HG02970 (cell line): ENCODE data around the gene BMP7.
"Not testable (repeated sequence)": the region's sequence is repeated elsewhere in the genome, so short reads cannot be mapped to it uniquely, and the experiment has no call there.

Experiments
- ATAC-seq: cut with Tn5 transposase; IDR thresholded peaks from one replicate; pipeline ENCODE4 v1.9.1; 2021; ENCODE audit warnings: mild to moderate bottlenecking, moderate library complexity, moderate number of reproducible peaks; ENCODE audit not compliant: unreplicated experiment, low FRiP score

The BMP7 gene

DNA sequence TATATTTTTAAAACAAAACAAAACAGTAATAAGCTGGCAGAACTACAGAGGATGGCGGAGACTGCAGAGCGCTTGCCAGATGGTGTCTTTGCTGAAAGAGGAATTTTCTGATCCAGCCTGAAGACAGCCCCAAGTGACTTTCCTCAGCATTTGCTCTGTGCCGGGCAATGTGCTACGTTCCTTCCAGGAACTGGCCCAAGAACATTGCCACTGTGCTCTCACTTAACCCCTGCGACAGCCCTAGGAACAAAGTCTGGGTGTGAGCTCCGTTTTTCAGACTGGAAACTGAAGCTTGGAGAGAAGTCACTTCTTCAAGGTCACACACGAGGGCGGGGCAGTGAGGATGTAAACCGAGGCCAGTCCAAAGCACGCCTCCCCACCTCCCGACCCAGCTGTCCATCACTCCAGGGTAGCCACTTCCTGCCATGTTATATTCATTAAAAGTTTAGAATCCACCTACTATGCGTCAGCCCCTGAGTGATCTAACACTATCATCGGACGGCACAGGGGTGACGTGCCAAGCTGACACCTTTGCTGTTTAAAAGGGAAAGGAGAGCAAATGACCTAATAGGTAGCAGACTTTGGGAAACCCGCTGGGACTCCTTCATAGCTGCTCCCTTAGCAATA is 22.3 kb upstream of the BMP7 start:
- no peak for ATAC-seq

DNA sequence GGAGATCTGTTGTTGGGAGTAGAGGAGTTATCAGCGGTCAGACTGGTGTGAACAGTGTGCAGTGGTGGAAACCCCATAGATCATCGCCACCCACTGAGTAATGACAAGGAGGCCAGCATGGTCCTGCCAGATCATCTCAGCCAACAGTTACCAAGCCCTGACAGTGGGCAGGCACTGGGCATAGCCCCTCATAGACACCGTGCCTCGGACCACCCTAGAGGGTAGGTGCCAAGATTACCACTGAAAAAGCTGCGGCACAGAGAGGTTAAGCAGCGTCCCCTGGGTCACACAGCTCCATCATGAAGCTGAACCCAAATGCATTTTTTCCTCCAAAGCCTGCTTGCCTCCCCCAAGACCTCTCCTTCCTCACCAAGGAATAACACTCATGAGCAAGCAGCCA is 21.5 kb upstream of the BMP7 start:
- no peak for ATAC-seq

DNA sequence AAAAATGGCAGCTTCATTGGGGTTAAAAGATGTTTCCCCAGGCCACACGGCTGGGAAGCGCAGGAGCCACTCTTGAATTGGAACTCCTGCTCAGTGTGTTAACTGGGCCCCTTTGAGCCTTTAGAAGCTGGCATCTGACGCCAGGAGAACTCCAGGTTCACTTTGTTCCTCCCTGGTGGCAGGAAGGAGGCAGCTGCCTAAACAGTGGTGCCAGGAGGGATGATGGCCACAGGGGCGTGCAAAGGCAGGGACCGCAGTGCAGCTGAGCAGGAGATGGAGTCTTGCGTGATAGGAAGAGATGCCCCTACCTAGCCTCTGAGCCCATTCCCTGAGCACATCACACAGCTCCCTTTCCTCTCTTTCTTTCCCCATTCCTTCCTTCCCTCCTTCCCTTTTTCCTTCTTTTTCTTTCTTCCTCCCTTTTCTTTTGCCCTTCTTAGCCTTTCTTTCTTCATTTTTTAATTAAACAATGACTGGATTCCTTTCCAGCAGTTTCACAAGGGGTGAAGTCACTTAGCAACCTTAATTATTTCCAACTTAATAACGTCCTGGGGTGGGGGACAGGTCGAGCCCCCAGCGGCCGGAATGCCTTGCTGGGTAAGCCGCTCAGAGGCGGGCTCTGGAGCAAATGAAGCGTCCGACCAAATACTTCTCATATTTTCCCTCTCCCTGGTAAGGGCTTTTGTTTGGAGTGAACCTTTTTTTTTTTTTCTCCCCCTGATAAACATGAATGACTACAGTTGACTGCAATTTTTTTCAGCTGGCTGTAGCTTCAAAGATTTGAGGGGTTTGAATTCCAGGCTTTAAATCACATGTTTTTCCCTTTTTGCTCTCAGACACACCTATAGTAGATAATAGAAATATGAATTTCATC is 20.8 kb upstream of the BMP7 start:
- no peak for ATAC-seq

DNA sequence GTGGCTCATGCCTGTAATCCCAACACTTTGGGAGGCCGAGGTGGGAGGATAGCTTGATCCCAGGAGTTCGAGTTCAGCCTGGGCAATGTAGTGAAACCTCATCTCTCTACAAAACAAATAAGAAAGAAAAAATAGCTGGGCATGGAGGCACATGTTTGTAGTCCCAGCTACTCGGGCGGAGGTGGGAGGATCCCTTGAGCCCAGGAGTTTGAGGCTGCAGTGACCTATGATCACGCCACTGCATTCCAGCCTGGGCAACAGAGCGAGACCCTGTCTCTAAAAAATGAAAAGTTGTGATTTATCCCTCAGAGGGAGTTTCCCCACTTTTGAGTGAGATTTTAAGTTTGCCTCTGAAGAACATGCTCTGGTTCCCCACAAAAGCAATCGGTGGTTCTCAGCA is 17.4 kb upstream of the BMP7 start:
- no peak for ATAC-seq

DNA sequence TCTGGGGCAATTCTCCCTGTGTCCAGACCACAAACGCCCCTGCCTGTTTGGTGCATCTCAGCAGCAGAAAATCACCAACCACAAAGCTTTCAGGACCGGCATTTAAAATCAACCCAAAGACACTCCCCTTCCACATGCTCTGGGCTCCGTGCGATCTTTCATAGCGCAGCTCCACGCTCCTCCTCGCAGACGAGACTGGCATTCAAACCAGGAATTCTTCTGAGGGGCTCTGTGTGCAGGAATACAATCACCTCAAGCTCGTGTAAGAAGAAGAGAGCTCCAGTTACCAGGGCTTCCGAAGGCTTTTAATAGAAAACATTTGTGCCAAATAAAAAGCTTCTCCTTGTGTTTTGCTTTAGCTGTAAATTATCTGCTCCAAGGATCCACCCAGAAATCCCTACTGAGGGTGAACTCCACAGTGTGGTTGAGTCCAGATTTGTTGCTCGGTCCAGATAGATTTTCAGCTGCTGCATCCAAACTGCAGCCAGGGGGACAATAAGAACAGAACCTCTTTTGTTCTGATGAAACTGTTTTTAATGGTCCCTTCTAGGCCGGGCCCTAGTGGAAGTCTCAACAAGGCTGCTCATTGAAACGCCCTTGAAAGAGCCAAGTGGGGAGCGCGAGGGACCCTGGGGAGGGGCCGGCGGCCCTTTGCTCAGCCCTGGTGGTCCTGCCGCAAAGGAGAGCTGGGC is 16.4 kb upstream of the BMP7 start:
- no peak for ATAC-seq

DNA sequence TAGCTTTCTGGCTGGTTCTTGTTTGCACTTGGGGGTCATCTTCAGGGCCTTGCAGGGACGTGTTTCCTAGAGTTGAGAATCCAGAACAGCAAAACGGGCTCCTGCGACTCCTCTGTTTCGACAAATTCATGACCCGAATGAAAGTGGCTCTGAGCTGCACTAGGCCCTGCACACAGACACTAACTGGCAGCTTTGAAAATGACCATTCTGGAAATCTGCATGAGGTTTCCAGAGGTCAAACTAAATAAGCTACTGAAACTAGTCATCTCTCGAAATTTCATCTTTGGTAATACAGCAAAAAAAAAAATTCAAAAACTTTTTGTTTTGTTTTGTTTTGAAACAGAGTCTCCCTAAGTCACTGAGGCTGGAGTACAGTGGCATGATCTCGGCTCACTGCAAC is 15.5 kb upstream of the BMP7 start:
- no peak for ATAC-seq

DNA sequence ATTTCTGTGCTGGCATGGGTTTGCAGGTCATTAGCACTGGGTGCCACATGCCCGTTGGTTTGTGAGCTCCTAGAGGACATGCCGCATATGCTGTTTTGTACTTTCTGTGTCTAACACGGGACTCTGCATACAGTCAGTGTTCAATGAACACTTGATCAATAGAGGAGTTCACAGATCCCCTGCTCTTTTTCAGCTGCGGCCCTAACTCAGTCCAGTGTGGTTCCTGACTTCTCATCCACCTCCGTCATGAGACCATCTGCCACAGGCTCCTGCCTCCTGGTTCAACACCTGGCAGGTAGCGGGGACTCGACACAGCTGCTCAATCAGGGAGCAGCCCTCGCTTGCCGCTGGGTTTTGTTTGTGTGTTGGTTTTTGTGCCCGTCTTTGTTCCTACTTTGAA is 13.8 kb upstream of the BMP7 start:
- ATAC-seq, result no peak

DNA sequence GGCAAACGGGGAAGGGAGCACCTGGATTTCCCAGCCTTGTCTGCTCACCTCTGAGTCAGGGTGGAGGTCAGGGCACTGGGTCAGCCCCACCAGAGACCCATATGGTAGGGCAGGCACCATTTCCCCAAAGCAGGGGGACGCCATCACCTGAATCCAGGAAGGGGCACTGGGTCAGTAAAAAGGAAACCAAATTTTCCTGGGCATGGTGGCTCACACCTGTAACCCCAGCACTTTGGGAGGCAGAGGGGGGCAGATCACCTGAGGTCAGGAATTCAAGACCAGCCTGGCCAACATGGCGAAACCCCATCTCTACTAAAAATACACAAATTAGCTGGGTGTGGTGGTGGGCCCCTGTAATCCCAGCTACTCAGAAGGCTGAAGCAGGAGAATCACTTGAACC is 13.1 kb upstream of the BMP7 start:
- not testable (repeated sequence) for ATAC-seq

DNA sequence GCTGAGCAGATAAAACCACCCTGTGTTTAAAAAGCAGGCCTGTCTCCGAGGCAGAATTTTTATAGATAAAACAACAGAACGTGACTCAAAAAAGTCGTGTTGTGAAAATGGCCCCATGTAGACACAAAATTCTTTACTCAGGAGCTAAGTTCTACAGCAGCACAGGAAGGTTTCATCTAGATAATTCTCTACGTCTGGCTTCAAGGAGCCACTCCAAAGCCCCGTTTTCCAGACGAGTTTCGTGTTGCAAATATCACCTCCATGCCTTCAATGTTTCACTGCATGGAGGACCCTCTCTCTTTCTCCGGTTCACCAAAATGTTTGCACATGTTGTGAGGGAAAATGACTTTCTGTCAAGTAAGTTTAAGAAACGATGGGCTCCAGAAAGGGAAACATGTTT is 12.0 kb upstream of the BMP7 start:
- no peak for ATAC-seq

DNA sequence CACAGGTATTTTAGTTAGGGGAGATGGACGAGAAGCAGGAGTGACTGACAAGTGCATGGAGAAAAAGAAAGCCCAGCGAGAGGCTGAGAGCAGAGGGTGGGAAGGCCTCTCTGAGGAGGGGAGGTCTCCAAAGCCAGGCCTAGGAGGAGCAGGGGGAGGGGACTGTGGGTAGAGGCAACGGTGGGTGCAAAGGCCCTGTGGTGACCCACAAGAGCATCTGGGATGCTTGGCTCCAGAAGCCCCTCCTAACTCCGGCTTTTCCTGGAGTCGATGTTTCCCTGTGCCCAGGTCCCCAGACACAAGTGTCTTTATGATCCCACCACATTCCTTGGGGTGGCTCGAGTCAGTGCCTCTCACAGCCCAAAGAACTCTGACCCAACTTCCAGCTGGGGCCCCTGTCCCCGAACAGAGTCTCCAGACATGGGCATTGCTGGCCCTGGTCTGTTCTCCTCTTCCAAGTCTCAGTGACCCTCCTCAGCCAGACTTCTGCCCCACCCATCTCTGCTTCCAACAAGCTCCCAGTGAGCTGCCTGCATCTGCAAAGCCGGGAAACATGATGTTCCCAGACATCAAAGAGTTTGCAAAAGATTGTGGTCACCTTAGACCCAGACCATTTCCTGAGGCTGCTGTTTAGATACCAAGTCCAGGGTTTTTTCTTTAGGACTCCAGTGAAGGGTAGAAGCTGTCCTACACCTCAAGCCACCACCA is 11.1 kb upstream of the BMP7 start:
- no peak for ATAC-seq

DNA sequence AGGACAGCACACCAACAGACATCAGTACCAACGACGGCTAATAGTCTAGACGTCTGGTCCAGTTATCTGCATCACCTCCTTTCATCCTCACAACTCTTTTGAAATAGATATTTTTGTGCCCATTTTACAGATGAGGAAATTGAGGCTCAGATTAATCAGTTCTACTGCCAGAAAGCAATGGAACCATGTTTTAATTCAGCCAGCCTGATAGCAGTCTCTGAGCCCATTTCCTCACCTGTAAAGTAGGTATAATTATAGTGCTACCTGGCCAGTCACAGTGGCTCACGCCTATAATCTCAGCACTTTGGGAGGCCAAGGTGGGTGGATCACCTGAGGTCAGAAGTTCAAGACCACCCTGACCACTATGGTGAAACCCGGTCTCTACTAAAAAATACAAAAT is 9.8 kb upstream of the BMP7 start:
- no peak for ATAC-seq

DNA sequence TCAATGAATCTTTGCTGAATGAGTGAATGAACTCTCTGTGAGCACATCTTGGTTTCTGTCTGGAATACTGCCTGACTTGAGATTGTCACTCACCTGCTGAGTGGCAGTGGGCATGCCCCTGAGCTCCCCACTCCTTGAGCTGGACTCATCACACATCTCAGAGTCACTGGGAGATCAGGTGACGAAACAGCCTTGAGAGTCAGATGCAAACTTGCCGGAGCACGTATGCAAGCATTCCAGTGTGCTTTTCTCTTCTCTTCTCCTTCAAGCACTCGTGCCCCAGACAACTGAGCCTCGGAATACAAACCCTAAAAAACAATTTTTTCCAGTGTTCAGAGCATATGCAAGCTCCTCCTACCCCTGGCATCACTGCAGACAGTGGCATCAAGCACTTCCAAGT is 9.4 kb upstream of the BMP7 start:
- no peak for ATAC-seq

DNA sequence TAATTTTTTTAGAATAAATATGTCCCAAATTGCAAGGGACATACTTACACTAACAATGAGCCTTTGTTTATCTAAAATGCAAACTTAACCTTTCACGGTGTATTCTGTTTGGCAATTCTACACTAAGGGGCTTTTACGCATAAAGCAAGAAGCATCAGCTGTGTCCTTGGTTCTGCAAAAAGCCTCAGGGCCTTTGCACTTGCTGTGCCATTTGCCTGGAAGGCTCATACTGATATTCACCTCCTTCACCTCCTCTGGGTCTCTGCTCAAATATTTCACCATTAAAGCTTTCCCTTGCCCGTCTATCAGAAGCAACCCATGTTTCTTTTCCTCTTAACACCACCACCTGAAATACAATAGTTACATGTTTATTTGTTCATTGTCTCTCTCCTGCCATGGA is 8.9 kb upstream of the BMP7 start:
- no peak for ATAC-seq

DNA sequence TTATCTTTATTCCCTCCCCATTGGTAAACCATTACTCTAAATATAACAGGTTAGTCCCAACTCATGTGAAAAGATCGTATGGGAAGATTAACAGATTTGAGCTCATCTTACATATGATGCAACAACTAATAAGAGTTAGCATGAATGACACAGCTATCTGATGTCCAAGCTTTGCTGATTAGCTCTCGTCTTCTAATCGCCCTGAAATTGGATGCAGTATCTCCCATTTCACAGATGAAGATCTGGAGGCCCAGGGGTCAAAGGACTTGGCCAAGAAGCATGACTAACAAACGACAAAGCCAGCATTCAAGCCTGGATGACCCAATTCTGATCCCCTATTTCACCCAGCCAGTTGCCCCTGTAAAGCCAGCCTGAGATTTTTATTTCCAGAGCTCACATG is 8.4 kb upstream of the BMP7 start:
- no peak for ATAC-seq

DNA sequence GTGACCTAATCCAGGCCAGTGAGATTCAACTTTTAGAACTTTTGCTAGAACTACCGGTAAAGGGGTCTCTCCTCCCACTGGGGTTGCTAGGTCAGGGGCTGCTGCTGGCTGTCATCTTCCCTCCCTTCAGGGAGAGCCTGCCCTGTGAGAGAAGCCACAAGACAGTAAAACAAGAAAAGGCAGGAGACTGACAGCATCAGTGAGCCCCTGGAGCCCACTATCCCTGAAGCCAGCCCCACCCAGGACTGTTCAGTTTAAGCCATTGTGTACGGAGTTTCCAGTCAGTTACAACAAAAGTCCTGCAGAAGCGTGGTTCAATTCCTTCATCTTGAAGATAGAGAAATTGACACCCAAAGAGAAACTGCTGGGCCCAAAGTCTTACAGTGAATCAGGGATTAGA is 7.9 kb upstream of the BMP7 start:
- ATAC-seq, result no peak

DNA sequence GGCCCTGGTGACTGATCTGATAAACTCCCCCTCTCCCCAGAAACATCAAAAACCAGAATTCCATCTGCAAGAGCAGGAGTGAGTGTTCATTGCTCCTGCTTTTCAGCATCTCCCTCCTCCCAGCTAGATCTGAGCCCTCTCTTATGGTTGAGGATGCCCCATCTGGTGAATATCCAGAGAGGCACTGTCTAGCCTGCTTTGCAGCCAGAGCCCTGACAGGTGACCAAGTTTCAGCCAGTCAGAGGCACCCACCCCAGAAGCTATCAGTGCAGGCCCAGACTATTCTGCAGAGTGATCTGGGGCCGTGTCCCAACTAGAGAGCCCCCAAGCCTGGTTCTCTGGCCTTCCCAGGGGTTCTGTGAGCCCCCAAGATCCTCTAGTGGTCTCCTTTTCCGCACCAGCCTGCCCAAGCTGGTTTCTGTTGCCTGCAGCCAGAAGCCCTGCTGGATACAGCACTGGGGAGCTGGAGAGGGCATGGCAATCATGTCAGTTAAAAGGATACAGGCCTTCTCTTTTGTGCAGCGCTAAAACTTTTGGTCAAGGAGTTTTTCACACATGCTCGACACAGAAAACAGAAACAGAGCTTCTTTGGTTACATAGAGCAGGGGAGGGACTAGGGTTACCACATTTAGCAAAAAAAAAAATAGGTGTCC is 6.6 kb upstream of the BMP7 start:
- no peak for ATAC-seq

DNA sequence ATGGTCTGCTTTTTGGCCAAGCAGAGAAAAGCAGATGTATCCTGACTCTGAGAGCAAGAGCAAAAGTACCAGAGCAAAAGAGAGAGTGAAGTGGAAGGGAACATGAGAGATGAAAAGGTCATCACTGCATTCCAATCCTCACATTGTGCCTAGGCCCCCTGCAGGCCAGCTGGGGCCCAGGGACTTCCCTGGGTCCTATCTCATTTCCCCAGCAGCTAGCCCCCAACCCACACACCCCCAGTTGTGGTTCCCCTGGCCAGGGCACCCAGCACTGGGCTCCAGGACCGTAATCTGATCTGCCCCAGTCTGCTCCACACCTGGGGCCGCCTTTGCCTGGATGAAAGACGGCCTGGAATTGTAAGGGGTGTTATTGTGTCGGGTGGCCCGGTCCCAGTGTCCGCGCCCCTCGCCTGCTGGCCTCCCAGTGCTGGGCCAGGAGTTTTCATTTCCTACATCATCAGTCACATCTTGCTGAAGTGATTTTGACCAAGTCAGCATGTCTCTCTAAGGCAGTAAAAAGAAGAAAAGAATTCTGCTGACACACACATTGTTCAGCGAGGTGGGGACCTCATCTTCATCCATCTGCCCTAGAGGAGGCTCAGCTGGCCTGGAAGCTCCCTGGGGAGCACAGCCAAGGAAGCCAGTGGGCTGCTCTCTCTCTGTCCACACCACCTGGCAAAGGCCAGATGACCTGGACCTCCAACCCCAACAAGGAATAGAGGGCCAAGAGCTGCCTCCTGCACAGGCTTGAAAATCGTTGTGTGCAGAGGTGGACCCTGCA is 4.0 kb upstream of the BMP7 start:
- no peak for ATAC-seq

DNA sequence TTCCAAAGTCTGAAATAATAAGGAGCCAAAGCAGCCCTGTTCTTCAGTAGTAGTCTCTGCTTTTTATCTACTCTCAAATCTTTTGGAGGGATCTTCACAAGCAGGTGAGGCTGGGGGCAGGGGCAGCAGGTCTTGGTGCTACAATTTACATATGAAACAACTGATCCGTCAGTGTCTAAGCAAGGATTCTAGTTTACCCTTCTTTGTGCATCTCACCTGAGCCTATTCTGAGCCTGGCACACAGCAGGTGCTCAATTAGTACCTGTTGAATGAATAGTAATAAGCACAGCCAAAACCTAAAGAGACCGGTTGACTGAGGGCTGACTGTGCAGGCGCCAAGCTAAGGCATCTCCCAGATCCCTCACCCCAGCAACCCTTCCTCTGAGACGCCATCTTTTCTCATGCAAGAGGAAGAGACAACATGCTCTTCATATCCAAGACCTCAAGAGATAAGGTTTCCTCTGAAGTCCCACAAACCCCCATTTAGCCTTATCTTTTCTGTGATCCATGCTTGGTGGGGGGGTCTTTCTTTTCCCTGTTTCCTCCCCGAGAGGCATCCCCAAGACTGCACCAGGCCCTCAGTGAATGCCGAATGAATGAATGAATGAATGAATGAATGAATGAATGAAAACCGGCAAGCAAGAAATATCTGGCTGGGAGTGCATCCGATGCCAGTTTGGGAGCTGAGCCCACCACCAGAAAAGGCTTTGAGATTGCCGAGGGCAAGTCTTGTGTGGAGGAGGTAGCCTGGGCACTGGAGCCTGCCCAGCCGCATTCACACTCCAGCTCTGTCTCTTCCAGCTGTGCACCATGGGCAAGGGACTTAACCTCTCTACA is 2.9 kb upstream of the BMP7 start:
- no peak for ATAC-seq
